Inflammatory macrophage (primary cell): ENCODE data around the gene NLRP12.
A peak's percentile ranks its signal among the peaks of the same experiment; 100 is the strongest.
"Not testable (repeated sequence)": the region's sequence is repeated elsewhere in the genome, so short reads cannot be mapped to it uniquely, and the experiment has no call there.

Source experiments
- DNase-seq, 2 donors: peaks; one replicate each; pipeline ENCODE4 v3.0.0-alpha.2; 2020 to 2022

The NLRP12 gene

GRCh38 chr19:53828531-53828930 lies 4.4 kb upstream of the NLRP12 start:
- no peak for DNase-seq

- DNase-seq = no peak
These were observed 2.8 kb upstream of the NLRP12 start for GRCh38 chr19:53826876-53827275.

- peak in 1 of 2 donors; percentile 18 for DNase-seq
These were observed 564 bp downstream of the NLRP12 start for GRCh38 chr19:53823380-53824120.

GRCh38 chr19:53819861-53820260 lies 4.3 kb downstream of the NLRP12 start:
- DNase-seq = no peak

- DNase-seq = no peak
These were observed 5.4 kb downstream of the NLRP12 start for GRCh38 chr19:53818756-53819155.

- DNase-seq = no peak
These were observed 10.1 kb downstream of the NLRP12 start for GRCh38 chr19:53813996-53814395.

- DNase-seq = no peak
These were observed 11.8 kb downstream of the NLRP12 start for GRCh38 chr19:53812335-53812734.

- no peak for DNase-seq
These were observed 13.2 kb downstream of the NLRP12 start for GRCh38 chr19:53810891-53811290.

GRCh38 chr19:53810187-53810546 lies 13.9 kb downstream of the NLRP12 start:
- DNase-seq = no peak

- DNase-seq = no peak
These were observed 14.5 kb downstream of the NLRP12 start for GRCh38 chr19:53809518-53810186.

GRCh38 chr19:53808710-53809125 lies 15.4 kb downstream of the NLRP12 start:
- peak; percentile 53 to 63 for DNase-seq

- no peak for DNase-seq
These were observed 22.9 kb downstream of the NLRP12 start for GRCh38 chr19:53801257-53801656.

GRCh38 chr19:53795019-53795418 lies 29.1 kb downstream of the NLRP12 start:
- DNase-seq = no peak

- DNase-seq = peak; percentile 91 to 93
These were observed 31.2 kb downstream of the NLRP12 start for GRCh38 chr19:53792721-53793433.

GRCh38 chr19:53789708-53790678 lies 34.1 kb downstream of the NLRP12 start:
- DNase-seq = no peak

GRCh38 chr19:53787266-53787665 lies 36.8 kb downstream of the NLRP12 start:
- no peak for DNase-seq

GRCh38 chr19:53786744-53787143 lies 37.4 kb downstream of the NLRP12 start:
- no peak for DNase-seq

- DNase-seq = peak in 1 of 2 donors; percentile 7
These were observed 38.8 kb downstream of the NLRP12 start for GRCh38 chr19:53785196-53785889.

GRCh38 chr19:53782698-53783097 lies 41.4 kb downstream of the NLRP12 start:
- DNase-seq = no peak

- not testable (repeated sequence) for DNase-seq
These were observed 42.8 kb downstream of the NLRP12 start for GRCh38 chr19:53781332-53781731.

GRCh38 chr19:53780506-53780905 lies 43.6 kb downstream of the NLRP12 start:
- DNase-seq = no peak

- DNase-seq = no peak
These were observed 48.6 kb downstream of the NLRP12 start for GRCh38 chr19:53775524-53775923.
